GM21619 (cell line): Measurements from ENCODE around the gene PSD.
A peak's percentile ranks its signal among the peaks of the same experiment; 100 is the strongest.

Experiments
- ATAC-seq: cut with Tn5 transposase; IDR thresholded peaks from one replicate; pipeline ENCODE4 v1.9.1; 2021; ENCODE audit not compliant: unreplicated experiment

The PSD gene

GRCh38 chr10:102444851-102445250 is 26.3 kb upstream of the PSD start:
- no peak for ATAC-seq

DNA sequence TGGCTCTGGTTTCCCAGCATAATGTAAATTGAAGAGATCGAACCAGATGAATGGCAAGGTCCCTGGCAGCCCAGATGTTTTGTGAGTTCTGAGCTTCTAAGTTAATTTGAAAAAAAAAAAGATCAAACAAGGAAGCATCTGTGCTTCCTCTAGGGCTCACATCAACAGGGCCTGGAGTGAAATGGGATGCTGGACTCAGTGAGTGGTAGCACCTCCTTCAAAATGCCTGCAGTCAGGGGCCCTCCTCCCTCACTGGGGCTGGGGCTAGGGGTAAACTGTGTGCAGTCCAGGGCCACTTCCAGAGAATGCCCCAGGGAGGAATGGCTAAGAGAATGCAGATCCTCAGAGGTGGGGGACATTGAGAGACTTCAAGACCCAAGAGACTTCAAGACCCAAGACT is 19.8 kb upstream of the PSD start:
- no peak for ATAC-seq

DNA sequence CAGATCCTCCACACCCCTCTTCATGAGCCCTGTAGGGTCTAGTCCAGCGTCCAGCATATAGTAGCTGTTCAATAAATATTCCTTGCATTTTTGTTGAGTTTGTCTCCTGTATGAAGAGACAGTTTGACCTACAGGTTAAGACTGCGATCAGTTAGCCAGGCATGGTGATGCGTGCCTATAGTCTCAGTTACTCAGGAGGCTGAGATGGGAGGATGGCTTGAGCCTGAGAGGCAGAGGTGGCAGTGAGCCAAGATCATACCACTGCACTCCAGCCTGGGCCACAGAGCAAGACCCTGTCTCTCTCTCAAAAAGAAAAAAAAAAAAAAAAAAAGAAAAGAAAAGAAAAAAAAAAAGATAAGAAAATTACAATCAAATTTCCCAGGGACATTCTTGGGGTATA is 18.9 kb upstream of the PSD start:
- ATAC-seq: no peak

GRCh38 chr10:102436312-102436711 is 17.7 kb upstream of the PSD start:
- ATAC-seq: no peak

DNA sequence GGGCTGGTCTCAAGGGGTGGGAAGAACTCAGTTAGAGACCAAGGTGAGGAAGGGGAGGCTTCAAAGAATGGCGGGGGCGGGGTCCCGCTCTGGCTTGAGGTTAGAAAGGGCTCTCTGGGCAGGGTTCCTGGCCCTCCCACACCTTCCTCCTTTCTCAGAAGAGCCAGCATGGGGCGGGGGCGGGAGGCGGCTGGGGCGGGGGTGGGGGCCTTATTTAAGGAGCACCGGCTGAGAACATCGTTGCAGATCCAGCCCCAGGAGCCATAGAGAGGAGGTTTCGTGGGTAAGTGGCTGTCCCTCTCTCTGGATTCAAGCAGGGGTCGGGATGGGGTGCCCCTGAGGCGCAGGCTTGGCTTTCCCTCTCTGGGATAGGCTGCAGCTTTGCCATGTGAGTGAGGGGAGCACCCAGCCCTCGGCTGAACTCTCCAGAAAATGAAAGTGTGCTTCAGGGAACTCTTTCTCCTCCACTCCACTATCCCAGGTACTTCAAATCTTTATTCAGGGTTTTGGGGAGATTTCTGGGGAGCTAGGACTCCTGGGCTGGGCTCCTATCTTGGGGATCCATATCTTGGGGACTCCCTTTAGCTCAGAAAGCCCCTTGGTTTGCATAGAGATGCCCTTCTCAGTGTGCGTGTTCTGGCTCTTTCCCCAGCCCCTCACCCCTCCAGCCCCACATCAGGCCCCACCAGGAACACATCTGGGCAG is 17.1 kb upstream of the PSD start:
- no peak for ATAC-seq

DNA sequence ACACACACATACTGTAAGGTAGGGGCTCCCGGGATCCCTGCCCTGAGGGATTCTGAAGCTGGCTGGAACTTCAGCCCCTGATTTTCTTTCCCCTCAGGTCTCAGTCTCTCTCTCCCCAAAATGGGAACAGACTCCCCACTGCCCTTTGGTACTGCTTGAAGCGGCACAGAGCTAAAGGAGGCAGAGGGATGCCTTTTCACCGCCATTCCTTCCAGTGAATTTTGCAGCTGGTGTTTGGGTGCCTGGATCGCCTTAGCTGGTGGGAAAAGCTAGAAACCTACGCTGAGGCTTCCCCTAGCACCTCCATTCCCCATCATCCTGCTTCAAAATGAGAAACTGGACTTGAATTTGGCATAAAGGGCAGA is 16.5 kb upstream of the PSD start:
- ATAC-seq: no peak

DNA sequence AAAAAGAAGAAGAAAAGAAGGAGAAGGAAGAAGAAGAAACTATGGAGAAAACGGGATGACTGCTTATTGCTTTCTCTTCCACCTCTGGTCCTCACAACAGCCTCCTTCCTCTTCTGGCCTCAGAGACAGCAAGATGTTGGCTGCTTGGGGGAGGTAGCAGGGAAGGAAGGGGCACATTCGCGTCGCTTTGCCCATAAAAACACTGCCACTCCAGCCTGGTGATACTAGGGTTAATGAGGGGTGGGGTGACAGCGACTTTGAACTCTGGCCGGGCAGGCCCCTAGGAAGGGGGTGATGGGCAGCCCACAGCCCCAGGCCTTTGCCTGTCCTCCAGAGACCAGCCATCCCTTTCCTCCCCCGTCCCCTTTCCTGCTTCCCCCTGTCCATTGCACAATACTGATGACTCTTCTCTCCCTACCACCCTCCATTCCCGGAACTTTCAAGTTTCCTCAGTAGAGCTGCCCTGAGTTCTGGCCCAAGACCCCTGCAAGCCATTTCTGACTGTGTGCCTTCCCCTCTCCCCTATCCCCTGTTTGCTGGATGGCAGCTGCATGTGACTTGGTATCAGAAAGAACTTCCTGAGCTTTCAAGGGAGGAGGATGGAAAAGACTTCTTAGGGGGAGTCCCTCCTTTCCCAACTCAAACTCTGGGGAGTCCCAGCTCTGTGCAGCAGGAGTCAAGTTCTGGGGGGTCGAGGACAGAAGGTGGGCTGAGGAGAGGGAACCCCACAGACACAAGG is 16.0 kb upstream of the PSD start:
- no peak for ATAC-seq

DNA sequence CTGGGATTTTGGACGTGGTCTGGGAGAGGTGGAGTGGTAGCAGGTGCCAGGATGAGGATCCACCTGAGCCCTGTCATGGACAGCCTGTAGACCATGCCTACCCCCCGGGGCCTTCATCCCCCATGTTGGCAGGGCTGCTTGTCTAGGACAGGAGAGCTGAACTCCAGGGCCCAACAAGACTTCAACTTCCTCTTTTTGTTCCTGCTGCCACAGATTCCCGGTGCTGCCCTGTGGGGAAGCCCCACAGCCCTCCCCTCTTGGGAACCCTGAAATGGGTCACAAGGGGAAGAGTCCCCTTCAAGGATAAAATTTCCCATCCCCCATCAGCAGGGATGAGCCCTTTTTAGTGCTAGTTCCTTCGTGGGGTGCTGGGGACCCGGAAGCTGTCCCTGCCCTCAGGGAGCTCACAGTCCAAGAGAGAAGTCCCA is 15.0 kb upstream of the PSD start:
- no peak for ATAC-seq

DNA sequence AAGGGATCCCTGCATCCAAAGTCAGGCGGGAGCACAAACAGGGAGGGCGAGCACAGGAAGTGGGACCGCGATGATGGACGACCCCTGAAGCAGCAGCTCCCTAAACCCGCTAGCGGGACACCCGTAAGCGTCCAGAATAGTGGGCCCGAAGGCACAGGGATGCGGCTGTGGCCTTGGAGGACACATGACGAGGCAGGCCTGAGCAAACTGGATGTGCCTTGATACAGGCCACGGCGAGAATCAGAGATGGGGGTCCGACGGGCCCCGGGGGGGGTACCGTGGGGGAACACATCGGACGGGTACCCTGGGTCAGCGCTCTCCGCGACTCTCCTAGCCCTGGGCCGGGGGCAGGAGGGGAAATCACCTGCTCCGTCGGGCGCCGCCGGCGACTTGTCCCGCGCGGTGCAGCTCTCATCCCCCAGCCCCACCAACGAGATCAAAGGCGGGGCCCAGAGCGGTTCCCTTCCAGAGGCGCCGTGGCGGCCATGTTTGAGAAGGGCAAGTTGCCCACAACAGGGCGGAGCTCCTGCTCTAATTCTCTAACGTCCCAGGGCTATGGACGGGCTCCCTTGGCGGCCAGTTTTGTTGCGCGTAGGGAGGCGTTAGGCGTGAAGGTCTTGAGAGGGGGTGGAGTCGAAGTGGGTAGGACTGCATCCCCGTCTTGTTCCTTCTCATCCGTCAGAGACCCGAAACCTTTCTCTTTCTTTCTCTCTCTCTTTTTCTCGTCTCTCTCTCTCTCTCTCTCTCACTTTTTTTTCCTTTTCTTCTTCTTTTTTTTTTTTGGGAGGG is 13.8 kb upstream of the PSD start, which contains the start of gene CUEDC2:
Gene CUEDC2 (minus strand): TSS at position 413 of the 789 bp plus-strand sequence. CDS start 7,386 bp downstream, outside the sequence.
- peak; percentile 83 for ATAC-seq

GRCh38 chr10:102431452-102432124 is 13.0 kb upstream of the PSD start:
- no peak for ATAC-seq

DNA sequence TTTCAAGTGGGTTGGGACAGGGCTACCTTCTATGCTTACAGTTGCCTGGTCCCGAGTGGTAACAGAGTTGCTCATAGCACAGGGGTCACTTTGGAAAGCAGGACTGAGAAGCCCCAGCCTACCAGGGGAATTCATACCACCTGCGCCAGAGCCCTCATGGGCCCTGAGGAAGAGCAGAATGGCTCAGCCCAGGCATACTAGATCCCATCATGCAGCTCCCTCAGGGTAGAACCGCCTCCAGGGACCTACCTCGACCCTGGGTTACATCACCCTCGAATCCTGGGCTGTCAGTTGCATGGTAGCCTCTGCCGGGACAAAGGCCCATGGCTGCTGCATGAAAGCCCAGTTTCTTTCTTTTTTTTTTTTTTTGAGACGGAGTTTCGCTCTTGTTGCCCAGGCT is 10.9 kb upstream of the PSD start:
- no peak for ATAC-seq

GRCh38 chr10:102426803-102427287 is 8.3 kb upstream of the PSD start:
- no peak for ATAC-seq

- no peak for ATAC-seq
Measured at GRCh38 chr10:102425444-102425843, 6.9 kb upstream of the PSD start.

- ATAC-seq: no peak
Measured at GRCh38 chr10:102424916-102425315, 6.3 kb upstream of the PSD start.

GRCh38 chr10:102424145-102424544 is 5.6 kb upstream of the PSD start:
- ATAC-seq: no peak

- no peak for ATAC-seq
Measured at GRCh38 chr10:102423372-102423968, 4.9 kb upstream of the PSD start.

DNA sequence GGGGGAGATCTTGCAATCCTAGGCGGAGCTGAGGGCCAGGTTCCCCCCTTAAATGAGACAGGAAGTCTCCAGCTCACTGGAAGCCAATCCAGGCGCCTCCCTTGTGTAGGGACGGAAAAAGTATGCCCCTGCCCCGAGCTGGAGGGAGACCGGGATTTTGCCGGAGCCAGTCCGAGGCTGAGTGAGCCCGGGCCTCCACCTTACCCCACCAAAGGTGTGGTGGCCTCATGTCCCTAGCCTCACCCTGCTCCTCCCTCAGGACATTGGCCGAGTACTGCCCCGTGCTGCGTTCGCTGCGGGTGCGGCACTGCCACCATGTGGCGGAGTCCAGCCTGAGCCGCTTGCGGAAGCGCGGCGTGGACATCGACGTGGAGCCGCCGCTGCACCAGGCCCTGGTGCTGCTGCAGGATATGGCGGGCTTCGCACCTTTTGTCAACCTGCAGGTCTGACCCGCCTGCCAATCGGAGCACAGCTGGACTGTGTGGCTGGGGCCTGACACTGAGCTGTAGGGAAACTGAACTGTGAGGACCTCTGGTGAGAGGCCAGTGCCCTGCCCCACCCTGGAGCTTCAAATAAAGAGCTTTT is 4.1 kb upstream of the PSD start:
- no peak for ATAC-seq

DNA sequence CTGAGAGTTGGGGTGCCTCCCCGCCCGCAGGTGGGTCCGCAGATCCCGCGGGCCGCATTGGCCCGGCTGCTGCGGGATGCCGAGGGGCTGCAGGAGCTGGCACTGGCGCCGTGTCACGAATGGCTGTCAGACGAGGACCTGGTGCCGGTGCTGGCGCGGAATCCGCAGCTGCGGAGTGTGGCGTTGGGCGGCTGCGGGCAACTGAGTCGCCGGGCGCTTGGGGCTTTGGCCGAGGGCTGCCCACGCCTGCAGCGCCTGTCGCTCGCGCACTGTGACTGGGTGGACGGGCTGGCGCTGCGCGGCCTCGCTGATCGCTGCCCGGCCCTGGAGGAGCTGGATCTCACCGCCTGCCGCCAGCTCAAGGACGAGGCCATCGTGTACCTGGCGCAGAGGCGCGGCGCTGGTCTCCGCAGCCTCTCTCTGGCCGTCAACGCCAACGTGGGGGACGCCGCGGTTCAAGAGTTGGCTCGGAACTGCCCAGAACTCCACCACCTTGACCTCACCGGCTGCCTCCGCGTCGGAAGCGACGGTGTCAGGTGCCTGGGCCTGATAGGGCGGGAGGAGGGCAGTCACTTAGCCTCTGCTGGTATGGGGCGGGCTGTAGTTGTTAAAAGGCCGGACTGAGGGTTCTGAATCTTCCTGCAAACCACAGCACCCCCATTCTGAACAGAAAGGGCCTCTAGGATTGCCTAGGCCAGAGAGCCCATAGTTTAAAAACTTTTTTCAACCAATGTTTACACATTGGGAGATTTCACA is 3.4 kb upstream of the PSD start:
- ATAC-seq: peak; percentile 3

- ATAC-seq: peak; percentile 5
Measured at GRCh38 chr10:102421507-102421756, 2.8 kb upstream of the PSD start.
